Hematopoietic multipotent progenitor cell (in vitro differentiated cells): ENCODE data around the gene BMERB1. TPM values are rescaled to one million over a fixed set of nuclear protein-coding genes. Genes with fewer than 3 reads are reported as not detected.
"Not testable (repeated sequence)": the region's sequence is repeated elsewhere in the genome, so short reads cannot be mapped to it uniquely, and the experiment has no call there.

Source experiments
- DNase-seq, 3 donors: peaks; one replicate each; pipeline ENCODE4 v3.0.0-alpha.2; 2011 to 2015; ENCODE audit warnings: low read depth in 2 of 3, low spot score in 2 of 3
- total RNA-seq: library from RNA; depleted of rRNA; stranded (reverse); fragments of >200 nt; gene quantifications from one replicate; pipeline ENCODE4 v1.2.3, GENCODE V29; 2012

BMERB1 gene
- total RNA-seq, 1 donor, result 15.1 TPM

DNA sequence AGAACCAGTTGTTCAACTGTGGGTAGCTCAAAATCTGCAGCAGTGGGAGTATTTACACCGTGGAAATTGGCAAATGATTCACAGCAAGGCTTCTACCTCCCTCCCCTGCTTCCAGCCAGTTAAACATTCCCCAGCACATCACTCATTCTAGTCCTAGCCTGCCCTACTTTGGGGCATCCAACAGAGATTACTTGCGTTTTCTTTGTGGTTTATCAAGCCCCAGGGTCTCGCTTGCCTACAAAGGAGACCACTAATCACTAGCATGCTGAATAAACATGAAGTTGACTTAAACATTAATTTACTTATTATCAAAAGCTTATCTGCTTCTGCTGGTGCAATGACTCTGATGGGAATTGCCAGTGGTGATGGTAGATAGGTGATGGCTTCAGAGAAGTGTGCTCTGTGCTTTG is 114.1 kb downstream of the BMERB1 start:
- DNase-seq, result no peak

- DNase-seq, result no peak
These were observed 118.1 kb downstream of the BMERB1 start for GRCh38 chr16:15552507-15552906.

DNA sequence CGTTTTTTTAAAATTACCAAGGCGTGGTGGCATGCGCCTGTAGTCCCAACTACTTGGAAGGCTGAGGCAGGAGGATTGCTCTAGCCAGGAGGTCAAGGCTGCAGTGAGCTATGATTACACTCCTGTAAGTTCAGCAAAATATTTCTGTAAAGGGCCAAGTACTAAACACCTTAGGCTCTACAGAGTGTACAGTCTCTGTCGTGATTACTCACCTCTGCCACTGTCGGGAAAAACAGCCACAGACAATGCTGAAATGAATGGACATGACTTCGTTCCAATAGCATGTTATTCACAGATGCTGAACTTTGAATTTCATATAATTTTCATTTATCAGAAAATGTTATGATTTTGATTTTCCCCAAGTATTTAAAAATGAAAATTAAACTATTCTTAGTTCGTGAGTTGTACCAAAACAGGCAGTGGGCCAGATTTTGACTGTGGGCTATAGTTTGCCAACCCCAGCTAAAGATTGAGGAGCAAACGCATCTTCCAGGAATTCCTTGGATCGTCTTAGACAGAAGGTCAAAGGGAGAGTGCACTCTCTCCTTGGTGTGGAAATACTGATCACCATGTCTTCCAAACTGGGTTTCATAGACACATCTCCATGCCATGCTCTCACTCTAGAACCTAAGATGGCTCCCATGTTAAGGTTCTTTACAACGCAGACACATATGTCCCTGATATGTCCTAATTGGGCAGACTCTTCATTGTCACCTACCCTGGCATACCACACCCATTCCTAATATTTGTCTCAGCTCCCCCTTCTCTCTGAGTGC is 119.1 kb downstream of the BMERB1 start:
- no peak for DNase-seq

DNA sequence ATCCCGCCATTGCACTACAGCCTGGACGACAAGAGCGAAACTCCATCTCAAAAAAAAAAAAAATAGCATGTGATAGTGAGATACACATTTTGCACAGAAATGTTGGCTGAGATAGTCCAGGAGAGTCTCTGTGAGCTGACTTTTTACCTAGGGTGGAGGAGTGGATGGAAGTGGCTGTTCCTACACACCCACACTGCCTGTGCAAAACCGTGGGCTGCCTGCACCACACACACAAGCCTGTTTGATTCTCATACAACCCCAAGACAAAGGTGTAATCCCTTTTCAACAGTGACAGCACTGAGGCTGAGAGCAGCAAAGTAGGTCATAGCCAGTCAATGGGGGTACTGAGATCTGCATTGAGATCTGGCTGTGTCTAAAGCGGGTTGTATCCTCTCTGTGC is 121.7 kb downstream of the BMERB1 start:
- no peak for DNase-seq

GRCh38 chr16:15557258-15557657 is 122.9 kb downstream of the BMERB1 start:
- no peak for DNase-seq

DNA sequence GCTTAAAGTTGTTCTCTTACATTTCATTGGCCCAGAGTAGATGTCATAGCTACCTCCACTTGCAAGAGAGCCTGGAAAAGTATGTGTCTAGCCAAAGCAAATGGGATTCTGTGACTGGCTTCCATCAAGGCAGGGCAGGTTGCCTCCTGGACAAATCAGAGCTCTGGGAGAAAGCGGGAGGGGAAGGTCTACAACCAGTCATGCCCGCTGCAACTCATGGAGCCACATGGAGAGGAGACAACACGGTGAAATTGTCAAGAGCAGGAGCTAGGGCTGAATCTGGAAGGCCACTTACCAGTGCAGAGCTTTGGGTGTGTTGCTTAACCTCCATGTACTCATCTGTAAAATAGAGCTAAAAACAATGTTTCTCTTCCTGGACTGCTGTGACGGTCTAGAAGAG is 124.8 kb downstream of the BMERB1 start:
- no peak for DNase-seq

DNA sequence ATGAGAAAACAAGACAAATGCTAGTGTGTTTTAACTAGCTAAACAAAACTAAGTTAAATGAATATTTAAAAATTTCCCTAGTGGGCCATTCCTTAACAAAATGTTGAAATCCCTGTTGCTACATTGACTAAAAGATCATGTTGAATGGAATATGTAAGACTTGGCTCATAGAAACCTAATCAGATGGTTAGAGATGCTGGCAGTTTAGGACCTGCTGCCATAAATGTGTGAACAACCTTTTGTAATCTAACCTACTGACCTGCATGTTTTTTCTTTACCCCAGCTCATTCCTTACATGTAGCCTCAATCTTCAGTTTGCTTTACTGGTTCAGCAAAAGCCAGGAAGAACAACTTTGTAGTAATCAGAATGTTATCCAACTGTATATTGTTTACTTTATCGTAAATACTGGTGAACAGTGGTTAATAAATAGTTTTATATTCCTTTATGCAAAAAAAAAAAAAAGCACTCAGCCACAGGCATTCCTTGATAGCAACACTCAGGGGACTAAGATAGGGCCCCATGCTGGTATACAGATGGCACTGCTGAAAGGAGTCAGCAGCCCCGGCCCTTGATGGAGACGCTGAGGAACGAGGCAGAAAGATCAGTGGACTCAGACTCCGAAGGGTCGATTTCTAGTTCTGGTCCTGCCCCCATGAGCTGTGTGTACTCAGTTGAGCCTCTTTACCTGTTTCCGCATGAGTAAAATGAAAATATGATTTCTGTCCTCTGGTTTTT is 130.4 kb downstream of the BMERB1 start:
- no peak for DNase-seq

- no peak for DNase-seq
These were observed 131.7 kb downstream of the BMERB1 start for GRCh38 chr16:15566095-15566494.

GRCh38 chr16:15567823-15568222 is 133.4 kb downstream of the BMERB1 start:
- no peak for DNase-seq

GRCh38 chr16:15570666-15571065 is 136.3 kb downstream of the BMERB1 start:
- DNase-seq, result not testable (repeated sequence)

DNA sequence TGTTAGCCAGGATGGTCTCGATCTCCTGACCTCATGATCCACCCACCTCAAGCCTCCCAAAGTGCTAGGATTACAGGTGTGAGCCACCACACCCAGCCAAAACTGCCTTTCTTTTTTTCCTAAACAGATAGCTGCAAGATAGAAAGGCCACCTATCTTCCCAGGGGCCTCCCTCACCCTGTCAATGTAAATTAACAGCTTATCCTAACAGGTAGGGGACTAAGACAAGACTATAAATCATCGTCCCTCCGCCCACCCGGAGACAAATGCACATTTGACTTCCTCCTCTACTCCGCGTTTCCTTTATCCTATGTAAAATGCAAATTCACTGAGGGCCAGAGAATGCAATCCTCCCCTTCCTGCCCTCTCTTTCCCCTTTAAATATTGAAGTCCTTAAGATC is 137.2 kb downstream of the BMERB1 start:
- no peak for DNase-seq

- DNase-seq, result no peak
These were observed 138.1 kb downstream of the BMERB1 start for GRCh38 chr16:15572329-15573001.

DNA sequence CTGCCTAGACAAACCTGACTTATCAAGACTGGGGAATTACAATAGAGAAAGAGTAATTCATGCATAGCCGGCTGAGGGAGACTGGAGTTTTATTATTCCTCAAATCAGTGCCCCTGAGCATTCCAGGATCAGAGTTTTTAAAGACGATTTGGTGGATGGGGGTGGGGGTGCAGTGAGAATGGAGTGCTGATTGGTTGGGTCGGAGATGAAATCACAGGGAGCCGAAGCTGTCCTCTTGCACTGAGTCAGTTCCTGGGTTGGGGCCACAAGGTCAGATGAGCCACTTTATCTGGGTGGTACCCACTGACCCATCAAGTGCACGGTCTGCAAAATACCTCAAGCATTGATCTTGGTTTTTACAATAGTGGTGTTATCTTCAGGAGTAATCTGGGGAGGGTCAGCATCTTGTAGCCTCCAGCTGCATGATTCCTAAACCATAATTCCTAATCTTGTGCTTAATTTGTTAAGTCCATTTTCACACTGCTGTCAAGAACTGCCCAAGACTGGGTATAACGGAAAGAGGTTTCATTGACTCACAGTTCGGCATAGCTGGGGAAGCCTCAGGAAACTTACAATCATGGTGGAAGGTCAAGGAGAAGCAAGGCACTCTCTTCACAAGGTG is 139.0 kb downstream of the BMERB1 start:
- DNase-seq, result no peak

DNA sequence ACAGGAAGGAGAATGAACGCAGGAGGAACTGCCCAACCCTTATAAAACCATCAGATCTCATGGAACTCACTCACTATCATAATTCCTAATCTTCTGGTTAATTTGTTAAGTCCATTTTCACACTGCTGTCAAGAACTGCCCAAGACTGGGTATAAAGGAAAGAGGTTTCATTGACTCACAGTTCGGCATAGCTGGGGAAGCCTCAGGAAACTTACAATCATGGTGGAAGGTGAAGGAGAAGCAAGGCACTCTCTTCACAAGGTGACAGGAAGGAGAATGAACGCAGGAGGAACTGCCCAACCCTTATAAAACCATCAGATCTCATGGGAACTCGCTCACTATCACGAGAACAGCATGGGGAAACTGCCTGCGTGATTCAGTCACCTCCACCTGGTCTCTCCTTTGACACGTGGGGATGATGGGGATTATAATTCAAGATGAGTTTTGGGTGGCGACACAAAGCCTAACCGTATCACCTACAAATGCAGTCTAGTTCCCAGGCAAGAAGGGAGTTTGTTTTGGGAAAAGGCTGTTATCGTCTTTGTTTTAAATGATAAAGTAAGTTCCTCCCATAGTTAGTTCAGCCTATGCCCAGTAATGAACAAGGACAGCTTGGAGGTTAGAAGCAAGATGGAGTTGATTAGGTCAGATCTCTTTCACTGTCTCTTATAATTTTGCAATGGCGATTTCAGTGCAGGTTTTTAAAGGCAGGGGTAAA is 139.7 kb downstream of the BMERB1 start:
- DNase-seq, result not testable (repeated sequence)

DNA sequence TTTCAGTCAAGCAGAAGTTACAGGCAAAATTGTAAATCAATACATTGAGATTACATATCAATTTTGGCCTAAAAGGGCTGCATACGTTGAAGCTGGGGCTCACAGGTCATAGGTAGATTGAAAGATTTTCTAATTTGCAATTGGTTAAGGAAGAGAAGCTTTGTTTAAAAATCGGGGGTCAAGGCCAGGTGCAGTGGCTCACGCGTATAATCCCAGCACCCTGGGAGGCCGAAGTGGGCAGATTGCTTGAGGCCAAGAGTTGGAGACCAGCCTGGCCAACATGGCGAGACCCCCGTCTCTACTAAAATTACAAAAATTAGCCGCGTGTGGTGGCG is 140.2 kb downstream of the BMERB1 start:
- DNase-seq, result no peak

DNA sequence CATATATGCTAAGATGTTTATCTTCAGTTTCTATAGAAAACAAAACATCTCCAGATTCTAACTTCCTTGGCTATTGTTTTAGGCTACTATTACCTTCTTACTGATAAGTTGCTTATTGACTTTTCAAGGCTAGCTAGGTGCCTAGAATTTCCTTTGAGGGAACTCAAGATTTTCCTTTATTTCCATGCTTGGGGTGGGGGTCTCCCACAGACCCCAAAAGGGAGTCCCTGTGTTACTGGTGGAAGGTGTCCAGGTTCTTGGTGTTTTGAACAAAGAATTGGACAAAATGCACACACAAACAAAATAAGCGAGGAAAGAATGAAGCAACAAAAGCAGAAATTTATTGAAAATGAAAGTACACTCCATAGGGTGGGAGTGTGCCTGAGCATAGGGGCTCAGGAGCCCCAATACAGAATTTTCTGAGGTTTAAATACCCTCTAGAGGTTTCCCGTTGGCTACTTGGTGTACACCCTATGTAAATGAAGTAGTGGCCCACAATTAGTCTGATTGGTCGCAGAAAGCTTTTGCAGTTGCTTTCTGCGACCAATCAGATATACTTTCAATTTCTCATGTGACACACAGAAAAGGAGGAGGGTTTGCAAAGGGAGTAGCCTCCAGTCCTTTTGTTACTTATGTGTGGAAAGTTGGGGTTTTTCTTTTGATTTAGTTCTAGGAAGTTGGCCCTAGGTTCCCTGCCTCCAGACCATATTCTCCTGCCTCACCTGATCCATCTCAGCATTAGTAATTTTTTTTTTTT is 141.1 kb downstream of the BMERB1 start:
- no peak for DNase-seq

- DNase-seq, result no peak
These were observed 142.9 kb downstream of the BMERB1 start for GRCh38 chr16:15576960-15577958.

GRCh38 chr16:15578824-15579223 is 144.4 kb downstream of the BMERB1 start:
- DNase-seq, result no peak
